Chondrocyte (in vitro differentiated cells): ENCODE measurements around the gene PRPF38A. TPM values are rescaled to one million over a fixed set of nuclear protein-coding genes. Genes with fewer than 3 reads are reported as not detected.

Experiments
- DNase-seq: peaks from one replicate; pipeline ENCODE4 v3.0.0; 2021; ENCODE audit warnings: mixed read lengths, low spot score
- H3K27ac Mint-ChIP-seq: one replicate; pipeline ENCODE4 v1.8.0; 2021; ENCODE audit warnings: mild to moderate bottlenecking, moderate library complexity, mixed read lengths; ENCODE audit not compliant: unreplicated experiment
- H3K27me3 Mint-ChIP-seq: 2 replicates; pipeline ENCODE4 v1.8.0; 2021; ENCODE audit warnings: low read depth, mixed read lengths
- H3K36me3 Mint-ChIP-seq: 2 replicates; pipeline ENCODE4 v1.8.0; 2021; ENCODE audit warnings: low read depth, mixed read lengths
- H3K4me1 Mint-ChIP-seq: 2 replicates; pipeline ENCODE4 v1.8.0; 2021; ENCODE audit warnings: low read depth, mild to moderate bottlenecking, mixed read lengths
- H3K4me3 Mint-ChIP-seq: one replicate; pipeline ENCODE4 v1.8.0; 2021; ENCODE audit warnings: mild to moderate bottlenecking, moderate library complexity, mixed read lengths; ENCODE audit not compliant: unreplicated experiment
- H3K9me3 Mint-ChIP-seq: 2 replicates; pipeline ENCODE4 v1.8.0; 2021; ENCODE audit warnings: low read depth, mixed read lengths
- CTCF ChIP-seq: fragments of 200-600 bp; sonication (generic); IDR thresholded peaks from 2 replicates; pipeline ENCODE4 v1.5.0; 2021; ENCODE audit warnings: antibody characterized with exemption, mild to moderate bottlenecking, moderate library complexity
- total RNA-seq: library from RNA; stranded (reverse); gene quantifications from 3 replicates; pipeline ENCODE4 v1.2.1, GENCODE V29; 2021

Gene PRPF38A
- total RNA-seq, 1 donor from 2014 or later: 26.1 TPM

GRCh38 chr1:52424813-52425212 lies 20.4 kb downstream of the PRPF38A start:
- Mint-ChIP-seq H3K4me1 (peaks cover 29% of the 10 kb centered on the region), H3K36me3 (peaks cover 16% of the 10 kb centered on the region), H3K27ac (no peak overlapping the region), H3K27me3 (no peaks in the 10 kb centered on the region), H3K9me3 (no peaks in the 10 kb centered on the region), H3K4me3 (no peak overlapping the region)
- no peak for TF ChIP-seq CTCF
- DNase-seq: no peak

- Mint-ChIP-seq H3K27ac (peak overlapping the region; percentile 42), H3K27me3 (no peaks in the 10 kb centered on the region), H3K9me3 (no peaks in the 10 kb centered on the region), H3K4me3 (no peak overlapping the region), H3K4me1 (peaks cover 29% of the 10 kb centered on the region), H3K36me3 (peaks cover 24% of the 10 kb centered on the region)
- TF ChIP-seq CTCF: no peak
- no peak for DNase-seq
These were observed 22.0 kb downstream of the PRPF38A start for GRCh38 chr1:52426371-52426770.

- Mint-ChIP-seq H3K36me3 (peaks cover 24% of the 10 kb centered on the region), H3K27ac (peak overlapping the region; percentile 13), H3K4me3 (no peak overlapping the region), H3K4me1 (peaks cover 29% of the 10 kb centered on the region), H3K9me3 (no peaks in the 10 kb centered on the region), H3K27me3 (no peaks in the 10 kb centered on the region)
- no peak for DNase-seq
- no peak for TF ChIP-seq CTCF
These were observed 22.8 kb downstream of the PRPF38A start for GRCh38 chr1:52427152-52427551.

- H3K4me3 Mint-ChIP-seq: no peak overlapping the region
- no peak for DNase-seq
- no peaks in the 10 kb centered on the region for H3K9me3 Mint-ChIP-seq
- H3K27ac Mint-ChIP-seq: no peak overlapping the region
- no peaks in the 10 kb centered on the region for H3K4me1 Mint-ChIP-seq
- no peak for TF ChIP-seq CTCF
- H3K36me3 Mint-ChIP-seq: peaks cover 24% of the 10 kb centered on the region
- no peaks in the 10 kb centered on the region for H3K27me3 Mint-ChIP-seq
These were observed 28.4 kb downstream of the PRPF38A start for GRCh38 chr1:52432807-52433206.

GRCh38 chr1:52435211-52435610 lies 30.8 kb downstream of the PRPF38A start:
- Mint-ChIP-seq H3K4me3 (no peak overlapping the region), H3K4me1 (no peaks in the 10 kb centered on the region), H3K27ac (no peak overlapping the region), H3K9me3 (no peaks in the 10 kb centered on the region), H3K27me3 (no peaks in the 10 kb centered on the region), H3K36me3 (peaks cover 25% of the 10 kb centered on the region)
- no peak for TF ChIP-seq CTCF
- DNase-seq: no peak
